Ramos (cell line): ENCODE results near the gene RNF168.
"Not testable (repeated sequence)": the region's sequence is repeated elsewhere in the genome, so short reads cannot be mapped to it uniquely, and the experiment has no call there.

Experiments
- in situ Hi-C: fragments of 300-500 bp; cut with MboI; formaldehyde crosslinking; loops from one replicate; pipeline ENCODE4 v1.14.3; 2022; ENCODE audit warnings: low sequenced_read_pairs; ENCODE audit not compliant: unreplicated experiment

Gene RNF168

GRCh38 chr3:196477678-196478077 is 25.9 kb downstream of the RNF168 start:
- in situ Hi-C loops: no loop called here

GRCh38 chr3:196472286-196472685 is 31.3 kb downstream of the RNF168 start:
- in situ Hi-C loops: no loop called here

- in situ Hi-C loops: no loop called here
Observed at GRCh38 chr3:196471551-196471950, 32.0 kb downstream of the RNF168 start.

- in situ Hi-C loops: not testable (repeated sequence)
Observed at GRCh38 chr3:196470182-196470581, 33.4 kb downstream of the RNF168 start.

- in situ Hi-C loops: no loop called here
Observed at GRCh38 chr3:196463804-196464203, 39.8 kb downstream of the RNF168 start.

GRCh38 chr3:196463478-196463756 is 40.2 kb downstream of the RNF168 start:
- in situ Hi-C loops: no loop called here

GRCh38 chr3:196462680-196463477 is 40.7 kb downstream of the RNF168 start:
- in situ Hi-C loops: not testable (repeated sequence)

GRCh38 chr3:196458063-196458462 is 45.5 kb downstream of the RNF168 start:
- in situ Hi-C loops: no loop called here

GRCh38 chr3:196457470-196457869 is 46.1 kb downstream of the RNF168 start:
- in situ Hi-C loops: not testable (repeated sequence)

GRCh38 chr3:196454935-196455334 is 48.6 kb downstream of the RNF168 start:
- in situ Hi-C loops: no loop called here

GRCh38 chr3:196445391-196445790 is 58.2 kb downstream of the RNF168 start:
- in situ Hi-C loops: not testable (repeated sequence)

GRCh38 chr3:196444500-196444894 is 59.1 kb downstream of the RNF168 start:
- in situ Hi-C loops: no loop called here

GRCh38 chr3:196440696-196441095 is 62.9 kb downstream of the RNF168 start:
- in situ Hi-C loops: no loop called here

GRCh38 chr3:196440041-196440537 is 63.5 kb downstream of the RNF168 start:
- in situ Hi-C loops: no loop called here

GRCh38 chr3:196432137-196432879 is 71.3 kb downstream of the RNF168 start, which contains the start of gene UBXN7:
Gene UBXN7 (minus strand): TSS chr3:196432427. CDS start chr3:196432399, 28 bp downstream.
- in situ Hi-C loops: no loop called here

- in situ Hi-C loops: no loop called here
Observed at GRCh38 chr3:196431181-196432136, 72.1 kb downstream of the RNF168 start.

GRCh38 chr3:196428041-196428440 is 75.5 kb downstream of the RNF168 start:
- in situ Hi-C loops: no loop called here

GRCh38 chr3:196424421-196424820 is 79.1 kb downstream of the RNF168 start:
- in situ Hi-C loops: not testable (repeated sequence)

- in situ Hi-C loops: no loop called here
Observed at GRCh38 chr3:196423044-196423781, 80.4 kb downstream of the RNF168 start.

GRCh38 chr3:196421668-196422067 is 81.9 kb downstream of the RNF168 start:
- in situ Hi-C loops: not testable (repeated sequence)
